NB4 (cell line): ENCODE measurements around the gene STRAP.
"Not testable (repeated sequence)": the region's sequence is repeated elsewhere in the genome, so short reads cannot be mapped to it uniquely, and the experiment has no call there.

Source experiments
- POLR2A ChIP-seq: IDR thresholded peaks from 2 replicates; pipeline ENCODE4 v1.6.1; 2011; ENCODE audit warnings: mild to moderate bottlenecking; ENCODE audit not compliant: insufficient read length; ENCODE audit errors: extremely low read depth
- TF ChIP-seq, protein P1 (sequence below): IDR thresholded peaks from one replicate; pipeline ENCODE4 v1.5.1; 2012; ENCODE audit warnings: low read depth, low read length

DNA sequence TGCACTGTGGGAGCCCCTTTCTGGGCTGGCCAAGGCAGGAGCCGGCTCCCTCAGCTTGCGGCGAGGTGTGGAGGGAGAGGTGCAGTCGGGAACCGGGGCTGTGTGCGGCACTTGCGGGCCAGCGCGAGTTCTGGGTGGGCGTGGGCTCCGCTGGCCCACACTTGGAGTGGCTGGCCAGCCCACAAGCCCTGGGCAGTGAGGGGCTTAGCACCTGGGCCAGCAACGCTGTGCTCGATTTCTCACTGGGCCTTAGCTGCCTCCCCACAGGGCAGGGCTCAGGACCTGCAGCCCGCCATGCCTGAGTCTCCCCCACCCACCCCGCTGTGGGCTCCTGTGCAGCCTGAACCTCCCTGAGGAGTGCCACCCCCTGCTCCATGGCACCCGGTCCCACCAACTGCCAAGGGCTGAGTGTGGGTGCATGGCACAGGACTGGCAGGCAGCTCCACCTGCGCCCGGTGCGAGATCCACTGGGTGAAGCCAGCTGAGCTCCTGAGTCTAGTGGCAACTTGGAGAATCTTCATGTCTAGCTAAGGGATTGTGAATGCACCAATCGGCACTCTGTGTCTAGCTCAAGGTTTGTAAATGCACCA, 7.5 kb upstream of the STRAP start:
- TF ChIP-seq, protein P1, sequence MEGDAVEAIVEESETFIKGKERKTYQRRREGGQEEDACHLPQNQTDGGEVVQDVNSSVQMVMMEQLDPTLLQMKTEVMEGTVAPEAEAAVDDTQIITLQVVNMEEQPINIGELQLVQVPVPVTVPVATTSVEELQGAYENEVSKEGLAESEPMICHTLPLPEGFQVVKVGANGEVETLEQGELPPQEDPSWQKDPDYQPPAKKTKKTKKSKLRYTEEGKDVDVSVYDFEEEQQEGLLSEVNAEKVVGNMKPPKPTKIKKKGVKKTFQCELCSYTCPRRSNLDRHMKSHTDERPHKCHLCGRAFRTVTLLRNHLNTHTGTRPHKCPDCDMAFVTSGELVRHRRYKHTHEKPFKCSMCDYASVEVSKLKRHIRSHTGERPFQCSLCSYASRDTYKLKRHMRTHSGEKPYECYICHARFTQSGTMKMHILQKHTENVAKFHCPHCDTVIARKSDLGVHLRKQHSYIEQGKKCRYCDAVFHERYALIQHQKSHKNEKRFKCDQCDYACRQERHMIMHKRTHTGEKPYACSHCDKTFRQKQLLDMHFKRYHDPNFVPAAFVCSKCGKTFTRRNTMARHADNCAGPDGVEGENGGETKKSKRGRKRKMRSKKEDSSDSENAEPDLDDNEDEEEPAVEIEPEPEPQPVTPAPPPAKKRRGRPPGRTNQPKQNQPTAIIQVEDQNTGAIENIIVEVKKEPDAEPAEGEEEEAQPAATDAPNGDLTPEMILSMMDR: not testable (repeated sequence)
- not testable (repeated sequence) for TF ChIP-seq POLR2A
